ENCODE results near the gene LRRC34. TPM values are rescaled to one million over a fixed set of nuclear protein-coding genes. Genes with fewer than 3 reads are reported as not detected.
A peak's percentile ranks its signal among the peaks of the same experiment; 100 is the strongest.

The LRRC34 gene
- total and polyA plus RNA-seq, 2 experiments from 2014 or later: 0.50 to 0.97 TPM

DNA sequence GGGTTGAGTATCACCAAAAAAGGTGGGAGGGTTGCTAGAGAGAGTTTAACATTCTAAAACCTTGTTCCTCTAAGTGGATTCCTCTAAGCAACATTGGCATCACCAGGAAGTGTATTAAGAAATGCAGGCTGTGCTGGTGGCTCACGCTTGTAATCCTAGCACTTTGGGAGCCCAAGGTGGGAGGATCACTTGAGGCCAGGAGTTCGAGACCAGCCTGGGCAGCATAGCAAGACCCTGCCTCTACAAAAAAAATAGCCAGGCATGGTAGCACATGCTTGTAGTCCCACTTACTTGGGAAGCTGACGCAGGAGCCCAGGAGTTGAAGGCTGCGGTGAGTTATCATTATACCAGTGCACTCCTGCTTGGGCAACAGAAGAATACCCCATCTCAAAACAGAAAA is 34.9 kb downstream of the LRRC34 start:
- H3K79me2 ChIP-seq: peaks cover 45% of the 10 kb centered on the region
- no peaks in the 10 kb centered on the region for H3K36me3 ChIP-seq (replicated peaks; ENCODE audit: insufficient read depth, low read depth)
- DNase-seq (ENCODE audit: low spot score): no peak
- H3K27me3 ChIP-seq: no peaks in the 10 kb centered on the region
- no peak overlapping the region for H2AFZ ChIP-seq
- H3K4me2 ChIP-seq: no peak overlapping the region
- peaks cover 9% of the 10 kb centered on the region for H4K20me1 ChIP-seq (ENCODE audit: insufficient read depth, poor library complexity, severe bottlenecking)
- no peak overlapping the region for H3K4me3 ChIP-seq
- no peaks in the 10 kb centered on the region for H3K9me2 ChIP-seq (replicated peaks; ENCODE audit: insufficient read depth)
- TF ChIP-seq EZH2 (IDR thresholded peaks at IDR 0.05; ENCODE audit: borderline replicate concordance) (no peak), EZH2phosphoT487 (IDR thresholded peaks at IDR 0.05; ENCODE audit: low read depth, severe bottlenecking, unreplicated experiment) (no peak)
- TF ChIP-seq, protein P1, sequence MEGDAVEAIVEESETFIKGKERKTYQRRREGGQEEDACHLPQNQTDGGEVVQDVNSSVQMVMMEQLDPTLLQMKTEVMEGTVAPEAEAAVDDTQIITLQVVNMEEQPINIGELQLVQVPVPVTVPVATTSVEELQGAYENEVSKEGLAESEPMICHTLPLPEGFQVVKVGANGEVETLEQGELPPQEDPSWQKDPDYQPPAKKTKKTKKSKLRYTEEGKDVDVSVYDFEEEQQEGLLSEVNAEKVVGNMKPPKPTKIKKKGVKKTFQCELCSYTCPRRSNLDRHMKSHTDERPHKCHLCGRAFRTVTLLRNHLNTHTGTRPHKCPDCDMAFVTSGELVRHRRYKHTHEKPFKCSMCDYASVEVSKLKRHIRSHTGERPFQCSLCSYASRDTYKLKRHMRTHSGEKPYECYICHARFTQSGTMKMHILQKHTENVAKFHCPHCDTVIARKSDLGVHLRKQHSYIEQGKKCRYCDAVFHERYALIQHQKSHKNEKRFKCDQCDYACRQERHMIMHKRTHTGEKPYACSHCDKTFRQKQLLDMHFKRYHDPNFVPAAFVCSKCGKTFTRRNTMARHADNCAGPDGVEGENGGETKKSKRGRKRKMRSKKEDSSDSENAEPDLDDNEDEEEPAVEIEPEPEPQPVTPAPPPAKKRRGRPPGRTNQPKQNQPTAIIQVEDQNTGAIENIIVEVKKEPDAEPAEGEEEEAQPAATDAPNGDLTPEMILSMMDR (IDR thresholded peaks at IDR 0.05; ENCODE audit: poor library complexity): no peak
- H3K27ac ChIP-seq: no peak overlapping the region
- peaks cover 11% of the 10 kb centered on the region for H3K4me1 ChIP-seq (ENCODE audit: insufficient read depth)
- H3K9me3 ChIP-seq (ENCODE audit: low read depth): no peaks in the 10 kb centered on the region
- 80% methylated on average over 4 of the region's 4 CpGs for WGBS (ENCODE audit: low lambda C conversion rate, missing lambda C conversion rate)

DNA sequence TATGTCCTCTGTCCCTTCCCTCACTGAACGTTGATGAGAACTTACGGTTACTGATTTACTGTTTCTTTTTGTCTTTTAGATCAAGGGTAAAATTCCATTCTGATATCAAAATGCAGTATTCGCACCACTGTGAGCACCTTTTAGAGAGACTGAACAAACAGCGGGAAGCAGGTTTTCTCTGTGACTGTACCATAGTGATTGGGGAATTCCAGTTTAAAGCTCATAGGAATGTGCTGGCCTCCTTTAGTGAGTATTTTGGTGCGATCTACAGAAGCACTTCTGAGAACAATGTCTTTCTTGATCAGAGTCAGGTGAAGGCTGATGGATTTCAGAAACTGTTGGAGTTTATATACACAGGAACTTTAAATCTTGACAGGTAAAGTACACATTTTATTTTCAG is 38.5 kb downstream of the LRRC34 start:
- TF ChIP-seq, protein P1 (IDR thresholded peaks at IDR 0.05; ENCODE audit: poor library complexity): no peak
- TF ChIP-seq EZH2phosphoT487 (IDR thresholded peaks at IDR 0.05; ENCODE audit: low read depth, severe bottlenecking, unreplicated experiment): no peak
- TF ChIP-seq EZH2 (IDR thresholded peaks at IDR 0.05; ENCODE audit: borderline replicate concordance): no peak
- no peaks in the 10 kb centered on the region for H3K27me3 ChIP-seq
- H4K20me1 ChIP-seq (ENCODE audit: insufficient read depth, poor library complexity, severe bottlenecking): peaks cover 9% of the 10 kb centered on the region
- DNase-seq (ENCODE audit: low spot score): no peak
- no peaks in the 10 kb centered on the region for H3K9me2 ChIP-seq (replicated peaks; ENCODE audit: insufficient read depth)
- H3K9me3 ChIP-seq (ENCODE audit: low read depth): no peaks in the 10 kb centered on the region
- H3K4me3 ChIP-seq: peak overlapping the region; percentile 66
- H3K36me3 ChIP-seq (replicated peaks; ENCODE audit: insufficient read depth, low read depth): no peaks in the 10 kb centered on the region
- H3K4me1 ChIP-seq (ENCODE audit: insufficient read depth): peaks cover 11% of the 10 kb centered on the region
- peaks cover 41% of the 10 kb centered on the region for H3K79me2 ChIP-seq
- H3K4me2 ChIP-seq: peak overlapping the region; percentile 82
- H2AFZ ChIP-seq: no peak overlapping the region
- H3K27ac ChIP-seq: peak overlapping the region; percentile 99
- 54% methylated on average over 5 of the region's 5 CpGs for WGBS (ENCODE audit: low lambda C conversion rate, missing lambda C conversion rate)

DNA sequence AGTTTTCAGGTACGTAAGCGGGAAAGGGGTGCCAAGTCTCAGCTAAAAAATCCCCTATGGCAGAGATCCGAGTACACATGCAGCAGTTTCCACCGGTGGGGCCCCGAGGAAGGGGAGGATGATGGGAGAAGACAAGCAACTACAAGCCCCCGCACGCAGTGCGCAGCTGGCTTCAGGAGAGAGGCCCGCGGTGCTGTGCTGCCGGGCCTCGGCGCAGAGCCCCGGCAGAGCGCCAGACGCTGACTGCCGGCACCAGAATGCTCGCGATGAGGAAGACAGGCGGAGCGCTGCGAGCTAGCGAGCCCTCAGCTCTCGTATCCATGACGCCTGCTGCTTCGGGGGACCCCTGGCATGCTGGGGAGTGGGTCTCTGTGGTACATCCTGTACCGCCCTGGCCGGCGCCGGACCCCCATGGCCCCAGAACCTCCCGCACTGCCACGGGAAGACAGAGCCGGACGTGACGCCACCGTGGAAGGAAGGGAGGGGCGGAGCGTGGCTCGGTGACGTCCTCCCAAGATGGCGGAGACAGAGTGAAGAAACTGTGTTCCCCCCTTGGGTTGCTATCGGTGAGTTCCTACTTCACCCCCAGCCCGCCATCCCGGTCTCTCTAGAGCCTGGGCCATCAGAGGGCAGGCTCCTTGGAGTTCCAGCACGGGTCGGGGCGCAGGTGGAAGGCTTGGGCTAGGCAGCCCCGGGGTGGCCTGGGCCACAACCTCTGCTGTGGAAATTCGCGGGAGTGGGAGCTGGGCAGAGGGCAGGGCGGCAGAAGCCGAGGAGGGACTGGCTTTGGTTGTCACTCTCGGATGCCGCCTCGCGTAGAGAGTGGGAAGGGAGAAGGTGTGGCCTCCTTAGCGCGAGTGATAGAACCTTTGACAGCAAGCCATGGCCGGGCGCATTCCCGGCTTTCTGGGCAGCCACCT is 39.5 kb downstream of the LRRC34 start, which contains the start of gene MYNN:
TSS of gene MYNN (plus strand) at position 500 of the 920 bp plus-strand sequence. CDS start 900 bp downstream, outside the sequence.
- peak within 1 kb of the TSS; percentile 99 for H3K27ac ChIP-seq
- peaks cover 11% of the 10 kb centered on the region for H3K4me1 ChIP-seq (ENCODE audit: insufficient read depth)
- H4K20me1 ChIP-seq (ENCODE audit: insufficient read depth, poor library complexity, severe bottlenecking): peaks cover 9% of the 10 kb centered on the region
- peak within 1 kb of the TSS; percentile 79 for H2AFZ ChIP-seq
- under 1% methylated on average over 54 of the region's 61 CpGs for WGBS (ENCODE audit: low lambda C conversion rate, missing lambda C conversion rate)
- H3K27me3 ChIP-seq: no peaks in the 10 kb centered on the region
- TF ChIP-seq EZH2 (IDR thresholded peaks at IDR 0.05; ENCODE audit: borderline replicate concordance) (no peak), EZH2phosphoT487 (IDR thresholded peaks at IDR 0.05; ENCODE audit: low read depth, severe bottlenecking, unreplicated experiment) (no peak)
- TF ChIP-seq, protein P1 (IDR thresholded peaks at IDR 0.05; ENCODE audit: poor library complexity): peak; percentile 32
- peaks cover 39% of the 10 kb centered on the region for H3K79me2 ChIP-seq
- no peaks in the 10 kb centered on the region for H3K9me3 ChIP-seq (ENCODE audit: low read depth)
- H3K36me3 ChIP-seq (replicated peaks; ENCODE audit: insufficient read depth, low read depth): no peaks in the 10 kb centered on the region
- peak within 1 kb of the TSS; percentile 82 for H3K4me2 ChIP-seq
- no peaks in the 10 kb centered on the region for H3K9me2 ChIP-seq (replicated peaks; ENCODE audit: insufficient read depth)
- DNase-seq (ENCODE audit: low spot score): peak; percentile 96
- H3K4me3 ChIP-seq: peak within 1 kb of the TSS; percentile 66
